Esophagus (tissue), 2 donors: ENCODE data around the gene PDS5B. TPM values are rescaled to one million over a fixed set of nuclear protein-coding genes. Genes with fewer than 3 reads are reported as not detected.

Experiments used
- H3K27ac ChIP-seq, 2 donors: one replicate each; pipeline ENCODE4 v1.5.1; 2013; ENCODE audit warnings: low read depth in 2 of 2, mild to moderate bottlenecking in 2 of 2, inconsistent platforms in 1 of 2, low read length in 1 of 2, moderate library complexity in 1 of 2
- H3K27me3 ChIP-seq, 2 donors: one replicate each; pipeline ENCODE4 v1.6.1; 2013; ENCODE audit warnings: low read length in 2 of 2, control low read depth in 1 of 2, mild to moderate bottlenecking in 1 of 2; ENCODE audit not compliant: insufficient read depth in 2 of 2, control insufficient read depth in 1 of 2
- H3K36me3 ChIP-seq, 2 donors: one replicate each; pipeline ENCODE4 v1.6.1; 2013; ENCODE audit warnings: low read length in 1 of 2; ENCODE audit not compliant: control insufficient read depth in 2 of 2, insufficient read depth in 2 of 2
- H3K4me1 ChIP-seq, 2 donors: one replicate each; pipeline ENCODE4 v1.6.1; 2013; ENCODE audit warnings: low read length in 1 of 2; ENCODE audit not compliant: control insufficient read depth in 2 of 2, insufficient read depth in 2 of 2
- H3K4me3 ChIP-seq, 2 donors: one replicate each; pipeline ENCODE4 v1.5.1; 2013; ENCODE audit warnings: low read length in 2 of 2, mild to moderate bottlenecking in 2 of 2, low read depth in 1 of 2, moderate library complexity in 1 of 2
- H3K9me3 ChIP-seq, 2 donors: one replicate each; pipeline ENCODE4 v1.6.1; 2013; ENCODE audit warnings: mild to moderate bottlenecking in 2 of 2, low read depth in 1 of 2, low read length in 1 of 2, moderate library complexity in 1 of 2; ENCODE audit not compliant: control insufficient read depth in 2 of 2, insufficient read depth in 1 of 2
- WGBS, 2 donors: extraction: QIAGEN DNeasy Blood & Tissue Kit; methylation state at CpG; one replicate each; pipeline ENCODE4 v1.1.7; 2013; 5-methylcytosine and 5-hydroxymethylcytosine counted together
- polyA plus RNA-seq, 2 donors: library from polyadenylated mRNA; stranded (reverse); fragments of 200-250 nt; gene quantifications; one replicate each; pipeline ENCODE4 v1.2.3, GENCODE V29; 2013
- donor health status: healthy with polysubstance abuse.
- donor health status: Bipolar disorder and iron deficiency.

Gene PDS5B
- polyA plus RNA-seq, 2 donors, result 2.5 to 3.8 TPM

DNA sequence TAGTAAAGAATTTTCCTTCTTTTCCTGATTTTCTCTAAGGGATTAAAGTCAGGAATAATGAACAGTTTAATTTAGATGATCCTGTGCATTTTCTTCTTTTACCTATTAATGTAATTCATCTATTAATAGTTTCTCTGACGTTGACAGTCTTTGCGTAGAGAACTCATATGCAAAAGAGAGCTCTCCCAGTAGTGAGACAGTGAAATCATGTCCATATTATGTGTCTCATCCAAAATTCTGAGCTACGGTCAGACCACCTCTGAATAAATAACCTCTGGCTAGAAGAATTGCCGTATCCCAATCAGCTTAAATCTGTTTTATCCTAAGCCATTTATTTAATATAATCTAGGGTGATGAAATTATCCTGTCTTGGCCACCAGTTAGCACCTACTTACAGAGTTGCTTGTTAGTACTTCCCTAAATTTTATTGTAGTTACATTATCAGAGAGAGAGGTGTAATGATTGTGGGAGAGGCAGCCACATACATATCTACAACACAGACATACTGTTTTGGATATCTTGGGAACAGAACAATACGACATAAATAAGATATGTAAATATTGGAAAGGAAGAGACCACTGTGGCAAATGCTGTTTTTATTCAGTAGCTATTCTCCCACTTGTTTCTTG, 30.7 kb downstream of the PDS5B start:
- Histone ChIP-seq H3K27me3 (no peaks in the 10 kb centered on the region), H3K27ac (no peak overlapping the region), H3K4me1 (no peaks in the 10 kb centered on the region), H3K36me3 (no peaks in the 10 kb centered on the region), H3K4me3 (no peak overlapping the region), H3K9me3 (no peaks in the 10 kb centered on the region)
- 92 to 93% methylated on average over 5 of the region's 5 CpGs for WGBS, 2 donors

DNA sequence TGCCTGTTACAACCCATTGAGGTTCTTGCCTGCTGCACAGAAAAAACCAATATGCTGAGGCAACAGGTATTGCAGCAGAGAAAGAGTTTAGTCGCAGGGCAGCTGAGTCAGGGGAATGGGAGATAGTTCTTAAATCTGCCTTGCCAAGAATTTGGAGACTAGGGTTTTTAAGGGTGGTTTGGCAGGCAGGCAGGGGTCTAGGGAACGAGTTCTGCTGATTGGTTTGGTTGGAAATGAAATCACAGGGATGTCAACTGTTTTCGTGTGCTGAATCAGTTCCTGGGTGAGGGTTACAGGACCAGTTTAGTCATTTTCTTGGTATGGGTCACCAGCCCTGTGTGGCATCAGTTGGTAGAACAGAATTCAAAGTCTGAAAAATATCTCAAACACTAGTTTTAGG, 36.6 kb downstream of the PDS5B start:
- Histone ChIP-seq H3K36me3 (no peaks in the 10 kb centered on the region), H3K27ac (no peak overlapping the region), H3K4me3 (no peak overlapping the region), H3K4me1 (no peaks in the 10 kb centered on the region), H3K9me3 (peaks cover 0 to 4% of the 10 kb centered on the region in 2 donors), H3K27me3 (no peaks in the 10 kb centered on the region)
- 93% methylated on average over 3 of the region's 3 CpGs for WGBS, 2 donors

- Histone ChIP-seq H3K4me1 (no peaks in the 10 kb centered on the region), H3K27me3 (no peaks in the 10 kb centered on the region), H3K36me3 (no peaks in the 10 kb centered on the region), H3K27ac (no peak overlapping the region), H3K4me3 (no peak overlapping the region), H3K9me3 (peaks cover 0 to 4% of the 10 kb centered on the region in 2 donors)
- WGBS, 2 donors, result 83 to 84% methylated on average over 1 of the region's 1 CpG
These were observed 38.2 kb downstream of the PDS5B start for GRCh38 chr13:32624441-32624840.

GRCh38 chr13:32627793-32628192, 41.5 kb downstream of the PDS5B start:
- 48 to 53% methylated on average over 1 of the region's 1 CpG for WGBS, 2 donors
- H3K4me1 ChIP-seq, result no peaks in the 10 kb centered on the region

DNA sequence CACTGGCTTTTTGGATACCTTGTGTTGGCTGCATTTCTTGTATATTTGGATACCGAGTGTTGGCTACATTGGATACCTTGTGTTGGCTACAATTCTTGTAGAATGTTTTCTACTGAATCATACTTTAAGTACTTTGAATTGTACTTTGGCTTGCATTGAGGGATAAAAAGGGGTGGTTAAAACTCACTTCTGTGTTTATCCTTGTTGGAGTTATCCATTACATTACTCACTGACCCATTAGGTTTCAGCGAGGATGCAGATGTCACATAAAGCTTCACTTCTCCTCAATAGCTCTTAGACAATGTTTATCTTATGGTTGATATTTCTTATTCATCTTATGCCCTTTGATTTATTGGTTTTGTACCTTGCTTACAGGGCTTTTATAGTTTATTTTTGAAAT, 43.1 kb downstream of the PDS5B start:
- H3K4me1 ChIP-seq, result no peaks in the 10 kb centered on the region
- no peaks in the 10 kb centered on the region for H3K27me3 ChIP-seq
- WGBS, 2 donors, result 87 to 90% methylated on average over 2 of the region's 2 CpGs
- H3K4me3 ChIP-seq, result no peak overlapping the region
- H3K9me3 ChIP-seq, result no peaks in the 10 kb centered on the region
- no peak overlapping the region for H3K27ac ChIP-seq
- no peaks in the 10 kb centered on the region for H3K36me3 ChIP-seq

More at GRCh38 chr13:32627793-32628192, 41.5 kb downstream of the PDS5B start:
- Histone ChIP-seq H3K4me3 (no peak overlapping the region), H3K9me3 (peaks cover 0 to 2% of the 10 kb centered on the region in 2 donors), H3K27ac (no peak overlapping the region), H3K36me3 (no peaks in the 10 kb centered on the region), H3K27me3 (no peaks in the 10 kb centered on the region)

DNA sequence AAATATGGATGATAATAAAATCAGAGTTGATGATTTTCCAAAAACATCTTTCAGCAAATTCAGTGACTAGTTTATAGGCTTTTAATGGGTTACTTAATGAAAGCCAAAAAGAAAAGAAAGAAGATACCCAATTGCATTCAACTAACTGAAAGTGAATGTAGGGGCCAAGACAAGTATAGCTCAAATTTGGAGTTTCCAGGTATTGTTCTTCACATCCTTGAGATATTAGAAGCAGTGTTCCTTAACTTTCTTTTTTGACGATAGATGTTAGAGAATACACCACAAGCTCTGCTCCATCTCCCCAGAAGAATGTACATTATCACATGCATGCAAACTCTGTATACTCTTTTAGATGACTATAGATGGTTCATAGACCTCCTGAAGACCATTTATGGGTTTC, 43.6 kb downstream of the PDS5B start:
- 93 to 100% methylated on average over 1 of the region's 1 CpG for WGBS, 2 donors
- no peaks in the 10 kb centered on the region for H3K27me3 ChIP-seq

DNA sequence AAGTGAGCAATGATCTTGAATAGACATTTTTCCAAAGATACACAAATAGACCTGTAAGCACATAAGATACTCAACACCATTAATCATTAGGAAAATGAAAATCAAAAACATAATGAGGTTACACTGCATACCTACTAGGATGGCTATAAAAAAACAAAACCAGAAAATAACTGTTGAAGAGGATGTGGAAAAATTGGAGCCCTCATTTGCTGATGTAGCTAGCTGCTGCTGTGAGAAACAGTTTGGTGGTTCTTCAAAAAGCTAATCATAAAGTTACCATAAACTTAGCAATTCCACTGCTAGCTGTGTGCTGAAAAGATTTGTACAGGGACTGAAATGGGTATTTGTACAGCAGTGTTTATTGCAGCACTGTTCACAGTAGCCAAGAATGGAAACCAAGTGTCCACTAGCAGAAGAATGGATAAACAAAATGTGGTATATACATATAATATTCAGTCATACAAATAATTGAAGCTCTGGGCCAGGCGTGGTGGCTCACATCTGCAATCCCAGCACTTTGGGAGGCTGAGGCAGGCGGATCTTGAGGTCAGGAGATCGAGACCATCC, 46.2 kb downstream of the PDS5B start:
- Histone ChIP-seq H3K4me3 (no peak overlapping the region), H3K27me3 (no peaks in the 10 kb centered on the region), H3K27ac (no peak overlapping the region), H3K9me3 (no peaks in the 10 kb centered on the region), H3K4me1 (no peaks in the 10 kb centered on the region), H3K36me3 (no peaks in the 10 kb centered on the region)
- 88 to 92% methylated on average over 3 of the region's 3 CpGs for WGBS, 2 donors

More for the DNA sequence above, 43.6 kb downstream of the PDS5B start:
- H3K4me1 ChIP-seq, result no peaks in the 10 kb centered on the region
- H3K4me3 ChIP-seq, result no peak overlapping the region
- no peak overlapping the region for H3K27ac ChIP-seq
- H3K36me3 ChIP-seq, result no peaks in the 10 kb centered on the region
- no peaks in the 10 kb centered on the region for H3K9me3 ChIP-seq

- WGBS, 2 donors, result 83 to 95% methylated on average over 1 of the region's 1 CpG
- Histone ChIP-seq H3K27ac (no peak overlapping the region), H3K4me3 (no peak overlapping the region), H3K4me1 (no peaks in the 10 kb centered on the region), H3K9me3 (no peaks in the 10 kb centered on the region), H3K36me3 (no peaks in the 10 kb centered on the region), H3K27me3 (no peaks in the 10 kb centered on the region)
These were observed 50.5 kb downstream of the PDS5B start for GRCh38 chr13:32636711-32637110.

- Histone ChIP-seq H3K27me3 (no peaks in the 10 kb centered on the region), H3K4me1 (no peaks in the 10 kb centered on the region)
- 79 to 80% methylated on average over 9 of the region's 9 CpGs for WGBS, 2 donors
These were observed 52.5 kb downstream of the PDS5B start for GRCh38 chr13:32638739-32639138.

GRCh38 chr13:32639502-32640105, 53.4 kb downstream of the PDS5B start:
- Histone ChIP-seq H3K27ac (no peak overlapping the region), H3K4me1 (no peaks in the 10 kb centered on the region), H3K27me3 (no peaks in the 10 kb centered on the region), H3K4me3 (no peak overlapping the region), H3K9me3 (no peaks in the 10 kb centered on the region), H3K36me3 (no peaks in the 10 kb centered on the region)
- WGBS, 2 donors, result 30% methylated on average over 4 of the region's 4 CpGs

More at GRCh38 chr13:32638739-32639138, 52.5 kb downstream of the PDS5B start:
- H3K9me3 ChIP-seq, result no peaks in the 10 kb centered on the region
- no peak overlapping the region for H3K27ac ChIP-seq
- H3K4me3 ChIP-seq, result no peak overlapping the region
- no peaks in the 10 kb centered on the region for H3K36me3 ChIP-seq
